CD14-positive monocyte (primary cell): Measurements from ENCODE around the gene ATP1A3. TPM values are rescaled to one million over a fixed set of nuclear protein-coding genes. Genes with fewer than 3 reads are reported as not detected.

Experiments
- DNase-seq, 3 donors: peaks; one replicate each; pipeline ENCODE4 v3.0.0-alpha.2; 2011 to 2022
- H2AFZ ChIP-seq: 2 replicates; pipeline ENCODE4 v1.6.0; 2012; ENCODE audit warnings: mild to moderate bottlenecking, low read depth, low read length, inconsistent platforms; ENCODE audit not compliant: insufficient read depth, poor library complexity, severe bottlenecking
- H3K27ac ChIP-seq, 2 donors: 1 replicate in 1 of 2; 2 replicates in 1 of 2; pipeline ENCODE4 v1.5.1; 2012 to 2013; ENCODE audit warnings: low read length in 2 of 2, control low read depth in 1 of 2, inconsistent platforms in 1 of 2, low read depth in 1 of 2, mild to moderate bottlenecking in 1 of 2
- H3K27me3 ChIP-seq, 2 donors: one replicate each; pipeline versions ENCODE4 v1.6.0 to v1.6.1; 2011 to 2013; ENCODE audit warnings: low read length in 2 of 2; ENCODE audit not compliant: control insufficient read depth in 2 of 2, insufficient read depth in 2 of 2
- H3K36me3 ChIP-seq, 2 donors: replicated peaks in 1 of 2; 1 replicate in 1 of 2; 2 replicates in 1 of 2; pipeline versions ENCODE4 v1.5.1 to v1.6.1; 2012 to 2013; ENCODE audit warnings: low read length in 2 of 2, control low read depth in 1 of 2, inconsistent platforms in 1 of 2, mild to moderate bottlenecking in 1 of 2; ENCODE audit not compliant: insufficient read depth in 2 of 2, control insufficient read depth in 1 of 2
- H3K4me1 ChIP-seq, 2 donors: 1 replicate in 1 of 2; 2 replicates in 1 of 2; pipeline versions ENCODE4 v1.5.1 to v1.6.1; 2012 to 2013; ENCODE audit warnings: low read length in 2 of 2, control low read depth in 1 of 2, inconsistent platforms in 1 of 2, mild to moderate bottlenecking in 1 of 2, moderate library complexity in 1 of 2; ENCODE audit not compliant: insufficient read depth in 2 of 2, control insufficient read depth in 1 of 2
- H3K4me2 ChIP-seq: replicated peaks from 2 replicates; pipeline ENCODE3; 2012; ENCODE audit warnings: low read length, moderate library complexity, mild to moderate bottlenecking; ENCODE audit not compliant: poor library complexity, severe bottlenecking; ENCODE audit errors: extremely low read depth
- H3K4me3 ChIP-seq, 3 experiments: fragments of 200-600 bp in 1 of 3; sonication (generic) in 1 of 3; replicated peaks in 1 of 3; 1 replicate in 2 of 3; 2 replicates in 1 of 3; pipeline ENCODE4 v1.5.1; 2011 to 2013; ENCODE audit warnings: low read length in 3 of 3, mild to moderate bottlenecking in 3 of 3, control low read depth in 2 of 3, low read depth in 2 of 3, inconsistent platforms in 1 of 3, moderate library complexity in 1 of 3
- H3K79me2 ChIP-seq: 2 replicates; pipeline ENCODE4 v1.6.0; 2012; ENCODE audit warnings: mild to moderate bottlenecking, control low read depth, inconsistent platforms, low read length, moderate library complexity; ENCODE audit not compliant: insufficient read depth
- H3K9ac ChIP-seq: 2 replicates; pipeline ENCODE4 v1.6.0; 2017; ENCODE audit warnings: low read length, mild to moderate bottlenecking; ENCODE audit not compliant: insufficient read depth, poor library complexity, severe bottlenecking
- H3K9me3 ChIP-seq, 2 donors: replicated peaks in 1 of 2; 1 replicate in 1 of 2; 2 replicates in 1 of 2; pipeline versions ENCODE4 v1.5.1 to v1.6.1; 2012 to 2013; ENCODE audit warnings: low read length in 2 of 2, control low read depth in 1 of 2; ENCODE audit not compliant: control insufficient read depth in 1 of 2, insufficient read depth in 1 of 2
- H4K20me1 ChIP-seq: 2 replicates; pipeline ENCODE4 v1.6.0; 2012; ENCODE audit warnings: mild to moderate bottlenecking, low read length, control low read depth, moderate library complexity; ENCODE audit not compliant: insufficient read depth
- H3K27ac Mint-ChIP-seq, 7 donors: one replicate each; pipeline ENCODE4 v1.8.0; 2020; ENCODE audit warnings: mild to moderate bottlenecking in 7 of 7, mixed read lengths in 7 of 7, moderate library complexity in 6 of 7, inconsistent platforms in 2 of 7
- H3K27me3 Mint-ChIP-seq, 3 donors: one replicate each; pipeline ENCODE4 v1.8.0; 2021 to 2022; ENCODE audit warnings: low read depth in 3 of 3, mild to moderate bottlenecking in 3 of 3, mixed read lengths in 3 of 3, moderate library complexity in 3 of 3, inconsistent platforms in 1 of 3
- H3K36me3 Mint-ChIP-seq, 2 donors: one replicate each; pipeline ENCODE4 v1.8.0; 2020; ENCODE audit warnings: mixed read lengths in 2 of 2, inconsistent platforms in 1 of 2, mild to moderate bottlenecking in 1 of 2
- H3K4me1 Mint-ChIP-seq: one replicate; pipeline ENCODE4 v1.8.0; 2020; ENCODE audit warnings: mild to moderate bottlenecking, mixed read lengths
- H3K4me3 Mint-ChIP-seq, 2 donors: one replicate each; pipeline ENCODE4 v1.8.0; 2020; ENCODE audit warnings: mild to moderate bottlenecking in 2 of 2, mixed read lengths in 2 of 2, moderate library complexity in 1 of 2
- H3K9me3 Mint-ChIP-seq, 7 donors: one replicate each; pipeline ENCODE4 v1.8.0; 2020 to 2022; ENCODE audit warnings: mixed read lengths in 7 of 7, mild to moderate bottlenecking in 6 of 7, moderate library complexity in 6 of 7, inconsistent platforms in 2 of 7
- CTCF ChIP-seq: fragments of 200-600 bp; IDR thresholded peaks from one replicate; pipeline ENCODE4 v1.8.0; 2022; ENCODE audit warnings: antibody characterized with exemption, mild to moderate bottlenecking
- WGBS: methylation state at CpG from one replicate; pipeline ENCODE4 v1.1.5; 2013; ENCODE audit warnings: missing lambda C conversion rate; ENCODE audit not compliant: insufficient coverage; 5-methylcytosine and 5-hydroxymethylcytosine counted together
- intact Hi-C, 2 donors: fragments of 100-400 bp; cut with micrococcal nuclease; formaldehyde crosslinking; loops; one replicate each; pipeline versions ENCODE4 v1.15.0 to v1.15.1; 2023
- polyA plus RNA-seq, 3 donors: library from polyadenylated mRNA; depleted of rRNA in 1 of 3; unstranded in 2 of 3; stranded (reverse) in 1 of 3; fragments of 300-500 nt in 2 of 3; fragments of >200 nt in 1 of 3; fragmentation: Illumina TruSeq in 2 of 3; gene quantifications; 1 replicate in 2 of 3; 2 replicates in 1 of 3; pipeline ENCODE4 v1.2.3, GENCODE V29; 2012 to 2021

The ATP1A3 gene
- polyA plus RNA-seq, 3 donors, result 0.07 to 0.10 TPM; not detected in 1

GRCh38 chr19:42005504-42005903, 11.5 kb upstream of the ATP1A3 start:
- Histone ChIP-seq H3K9ac (no peak overlapping the region), H3K27ac (no peak overlapping the region), H2AFZ (no peak overlapping the region), H3K4me2 (no peak overlapping the region), H3K36me3 (no peaks in the 10 kb centered on the region), H3K27me3 (peaks cover 0 to 5% of the 10 kb centered on the region in 2 donors), H3K4me1 (no peaks in the 10 kb centered on the region), H3K79me2 (no peaks in the 10 kb centered on the region), H4K20me1 (no peaks in the 10 kb centered on the region), H3K4me3 (no peak overlapping the region), H3K9me3 (no peaks in the 10 kb centered on the region)
- TF ChIP-seq CTCF, result no peak
- intact Hi-C loops, result no loop called here
- H3K36me3 Mint-ChIP-seq, result no peaks in the 10 kb centered on the region
- H3K27me3 Mint-ChIP-seq, result peaks cover 8 to 22% (median 12%) of the 10 kb centered on the region in 3 donors
- 97% methylated on average over 22 of the region's 22 CpGs for WGBS
- H3K4me1 Mint-ChIP-seq, result no peaks in the 10 kb centered on the region
- peaks cover 0 to 1% (median 0%) of the 10 kb centered on the region in 7 donors for H3K9me3 Mint-ChIP-seq
- peak overlapping the region in 1 of 7 donors; percentile 17 for H3K27ac Mint-ChIP-seq
- H3K4me3 Mint-ChIP-seq, result no peak overlapping the region
- no peak for DNase-seq

- no peak overlapping the region for H3K4me2 ChIP-seq
Observed at GRCh38 chr19:42003506-42004294, 9.7 kb upstream of the ATP1A3 start.

More at GRCh38 chr19:42003506-42004294, 9.7 kb upstream of the ATP1A3 start:
- no peak overlapping the region for H3K4me3 Mint-ChIP-seq
- DNase-seq, result no peak
- peaks cover 23 to 36% (median 25%) of the 10 kb centered on the region in 3 donors for H3K27me3 Mint-ChIP-seq
- Histone ChIP-seq H3K27ac (no peak overlapping the region), H3K9ac (no peak overlapping the region), H3K27me3 (peaks cover 13 to 20% of the 10 kb centered on the region in 2 donors), H2AFZ (no peak overlapping the region), H3K4me3 (no peak overlapping the region), H3K9me3 (peaks cover 0 to 5% of the 10 kb centered on the region in 2 donors), H3K36me3 (no peaks in the 10 kb centered on the region), H4K20me1 (no peaks in the 10 kb centered on the region), H3K4me1 (no peaks in the 10 kb centered on the region), H3K79me2 (no peaks in the 10 kb centered on the region)
- H3K27ac Mint-ChIP-seq, result no peak overlapping the region
- intact Hi-C loops, result no loop called here
- peaks cover 2% of the 10 kb centered on the region for H3K4me1 Mint-ChIP-seq
- WGBS, result 88% methylated on average over 18 of the region's 21 CpGs
- TF ChIP-seq CTCF, result no peak
- peaks cover 0 to 3% (median 0%) of the 10 kb centered on the region in 7 donors for H3K9me3 Mint-ChIP-seq
- peaks cover 0 to 5% of the 10 kb centered on the region in 2 donors for H3K36me3 Mint-ChIP-seq
